WTC11 (cell line): ENCODE data around the gene NSMCE1. TPM values are rescaled to one million over a fixed set of nuclear protein-coding genes. Genes with fewer than 3 reads are reported as not detected.

Experiments
- ATAC-seq: fragments of 200-7000 bp; cut with Tn5 transposase; 2 replicates; pipeline ENCODE4 v1.10.0; 2021; ENCODE audit warnings: mild to moderate bottlenecking, moderate library complexity
- CTCF ChIA-PET: fragments of 300-600 bp; sonication (Branson Sonifier 250); formaldehyde crosslinking; loops from one replicate; lab custom pipeline; 2021; ENCODE audit warnings: antibody characterized with exemption; lab: Charles Lee
- POLR2A ChIA-PET: fragments of 350-600 bp; sonication (Branson Sonifier 250); formaldehyde crosslinking; loops from one replicate; lab custom pipeline; 2021; ENCODE audit warnings: antibody characterized with exemption; lab: Charles Lee
- DNase-seq: peaks from one replicate; pipeline ENCODE4 v3.0.0; 2021; ENCODE audit warnings: low spot score
- H3K27ac Mint-ChIP-seq: 2 replicates; pipeline ENCODE4 v1.8.0; 2021; ENCODE audit warnings: mixed read lengths
- H3K27me3 Mint-ChIP-seq: 2 replicates; pipeline ENCODE4 v1.8.0; 2021; ENCODE audit warnings: low read depth, mild to moderate bottlenecking, moderate library complexity, mixed read lengths
- H3K36me3 Mint-ChIP-seq: 2 replicates; pipeline ENCODE4 v1.8.0; 2021; ENCODE audit warnings: mixed read lengths
- H3K4me1 Mint-ChIP-seq: 2 replicates; pipeline ENCODE4 v1.8.0; 2022; ENCODE audit warnings: mixed read lengths
- H3K4me3 Mint-ChIP-seq: 2 replicates; pipeline ENCODE4 v1.8.0; 2021; ENCODE audit warnings: mild to moderate bottlenecking, moderate library complexity, mixed read lengths
- H3K9me3 Mint-ChIP-seq: 2 replicates; pipeline ENCODE4 v1.8.0; 2021; ENCODE audit warnings: mixed read lengths
- AFF4 ChIP-seq: sonication (generic); formaldehyde crosslinking; IDR thresholded peaks from 2 replicates; pipeline ENCODE4 v1.8.1; 2023; ENCODE audit warnings: mild to moderate bottlenecking, missing genetic modification reagents, borderline replicate concordance
- E2F5 ChIP-seq: sonication (generic); formaldehyde crosslinking; IDR thresholded peaks from 2 replicates; pipeline ENCODE4 v1.8.1; 2022; ENCODE audit warnings: mild to moderate bottlenecking, moderate library complexity, missing genetic modification reagents
- FOXK1 ChIP-seq: sonication (generic); formaldehyde crosslinking; IDR thresholded peaks from 2 replicates; pipeline ENCODE4 v1.8.0; 2022; ENCODE audit warnings: mild to moderate bottlenecking, moderate library complexity, missing genetic modification reagents
- IRF1 ChIP-seq: sonication (generic); formaldehyde crosslinking; IDR thresholded peaks from 2 replicates; pipeline ENCODE4 v1.8.0; 2023; ENCODE audit warnings: missing genetic modification reagents
- KAT7 ChIP-seq: sonication (generic); formaldehyde crosslinking; IDR thresholded peaks from 2 replicates; pipeline ENCODE4 v1.8.1; 2023; ENCODE audit warnings: missing genetic modification reagents, mild to moderate bottlenecking, borderline replicate concordance
- MLX ChIP-seq: sonication (generic); formaldehyde crosslinking; IDR thresholded peaks from 2 replicates; pipeline ENCODE4 v1.8.1; 2023; ENCODE audit warnings: mild to moderate bottlenecking, missing genetic modification reagents, moderate library complexity
- MYBL2 ChIP-seq: sonication (generic); formaldehyde crosslinking; IDR thresholded peaks from 2 replicates; pipeline ENCODE4 v1.8.1; 2023; ENCODE audit warnings: mild to moderate bottlenecking, moderate library complexity, missing genetic modification reagents
- NR1H2 ChIP-seq: sonication (generic); formaldehyde crosslinking; IDR thresholded peaks from 2 replicates; pipeline ENCODE4 v1.9.0; 2021; ENCODE audit warnings: mild to moderate bottlenecking, moderate library complexity, missing genetic modification reagents
- SOX15 ChIP-seq: fragments of 250-450 bp; sonication (Bioruptor Pico); IDR thresholded peaks from 2 replicates; pipeline ENCODE4 v1.9.0; 2021; ENCODE audit warnings: mild to moderate bottlenecking
- SP1 ChIP-seq: sonication (generic); formaldehyde crosslinking; conservative IDR thresholded peaks from 2 replicates; pipeline ENCODE4 v1.8.1; 2022; ENCODE audit warnings: missing genetic modification reagents
- STAT6 ChIP-seq: sonication (generic); formaldehyde crosslinking; conservative IDR thresholded peaks from 2 replicates; pipeline ENCODE4 v1.8.1; 2023; ENCODE audit warnings: mild to moderate bottlenecking, low read depth, missing genetic modification reagents, moderate library complexity
- TEAD4 ChIP-seq: sonication (generic); formaldehyde crosslinking; IDR thresholded peaks from 2 replicates; pipeline ENCODE4 v1.8.0; 2022; ENCODE audit warnings: mild to moderate bottlenecking, missing genetic modification reagents
- USF1 ChIP-seq: sonication (generic); formaldehyde crosslinking; IDR thresholded peaks from 2 replicates; pipeline ENCODE4 v1.8.0; 2022; ENCODE audit warnings: mild to moderate bottlenecking, missing genetic modification reagents
- USF2 ChIP-seq: sonication (generic); formaldehyde crosslinking; IDR thresholded peaks from 2 replicates; pipeline ENCODE4 v1.8.1; 2023; ENCODE audit warnings: mild to moderate bottlenecking, missing genetic modification reagents, moderate library complexity
- ZMAT4 ChIP-seq: fragments of 250-450 bp; sonication (Bioruptor Pico); IDR thresholded peaks from 2 replicates; pipeline ENCODE4 v1.9.0; 2021; ENCODE audit warnings: mild to moderate bottlenecking
- ZNF121 ChIP-seq: sonication (generic); formaldehyde crosslinking; IDR thresholded peaks from 2 replicates; pipeline ENCODE4 v1.8.0; 2023; ENCODE audit warnings: missing genetic modification reagents
- ZNF396 ChIP-seq: fragments of 250-450 bp; sonication (Bioruptor Pico); IDR thresholded peaks from 2 replicates; pipeline ENCODE4 v1.8.0; 2021; ENCODE audit warnings: mild to moderate bottlenecking, moderate library complexity, borderline replicate concordance
- ZNF532 ChIP-seq: fragments of 250-450 bp; sonication (Bioruptor Pico); IDR thresholded peaks from 2 replicates; pipeline ENCODE4 v1.9.0; 2021; ENCODE audit warnings: mild to moderate bottlenecking, borderline replicate concordance
- total RNA-seq: library from RNA; stranded (reverse); gene quantifications from 3 replicates; pipeline ENCODE4 v1.2.3, GENCODE V29; 2021

NSMCE1 gene
- total RNA-seq, 1 experiment from 2014 or later: 29.4 TPM

GRCh38 chr16:27310576-27311447 lies 42.2 kb upstream of the NSMCE1 start:
- H3K27me3 Mint-ChIP-seq: peaks cover 3% of the 10 kb centered on the region; the same call in 1 of the 2 replicates
- H3K9me3 Mint-ChIP-seq: peaks cover 9% of the 10 kb centered on the region
- POLR2A ChIA-PET: no interaction called here
- CTCF ChIA-PET: interaction anchor here (1.3 kb wide), 1 partner anchor 131 kb away, joined by 3 read pairs; no protein-coding TSS in a partner anchor
- H3K4me1 Mint-ChIP-seq: peaks cover 12% of the 10 kb centered on the region
- peaks cover 7% of the 10 kb centered on the region for H3K36me3 Mint-ChIP-seq
- no peak overlapping the region; the same call in 1 of the 2 replicates for H3K27ac Mint-ChIP-seq
- no peak for ATAC-seq
- TF ChIP-seq MLX (no peak), USF2 (CRISPR knock-in tag) (no peak), E2F5 (CRISPR knock-in tag) (no peak), SP1 (no peak), AFF4 (CRISPR knock-in tag) (no peak), KAT7 (CRISPR knock-in tag) (no peak), ZNF396 (CRISPR knock-in tag) (no peak), ZMAT4 (CRISPR knock-in tag) (no peak), MYBL2 (no peak), STAT6 (CRISPR knock-in tag) (no peak)
- no peak overlapping the region for H3K4me3 Mint-ChIP-seq
- no peak for DNase-seq

- Mint-ChIP-seq H3K27ac (no peak overlapping the region), H3K27me3 (peaks cover 3% of the 10 kb centered on the region; the same call in 1 of the 2 replicates), H3K9me3 (peaks cover 12% of the 10 kb centered on the region), H3K36me3 (peaks cover 9% of the 10 kb centered on the region), H3K4me1 (peaks cover 7% of the 10 kb centered on the region; the same call in 1 of the 2 replicates), H3K4me3 (no peak overlapping the region)
- DNase-seq: no peak
- no peak for ATAC-seq
- ChIA-PET CTCF (no interaction called here), POLR2A (no interaction called here)
- TF ChIP-seq KAT7 (CRISPR knock-in tag) (no peak), TEAD4 (CRISPR knock-in tag) (no peak), NR1H2 (CRISPR knock-in tag) (no peak), ZNF532 (CRISPR knock-in tag) (no peak), ZNF121 (CRISPR knock-in tag) (no peak), USF1 (no peak), SOX15 (CRISPR knock-in tag) (no peak), FOXK1 (CRISPR knock-in tag) (no peak), IRF1 (no peak)
These were observed 40.2 kb upstream of the NSMCE1 start for GRCh38 chr16:27308792-27309191.
